Trophoblast cell (in vitro differentiated cells and primary cell): ENCODE results near the gene AHDC1.

Source experiments
- DNase-seq, 2 donors: peaks; one replicate each; pipeline ENCODE4 v3.0.0-alpha.2; 2016
- H2AFZ ChIP-seq: 2 replicates; pipeline ENCODE4 v1.6.1; 2013; ENCODE audit warnings: low read length, moderate library complexity, mild to moderate bottlenecking; ENCODE audit not compliant: insufficient read depth, poor library complexity
- H2AK5ac ChIP-seq: 2 replicates; pipeline ENCODE4 v1.6.1; 2013; ENCODE audit warnings: mild to moderate bottlenecking, low read length
- H2BK120ac ChIP-seq: 2 replicates; pipeline ENCODE4 v1.6.1; 2013; ENCODE audit warnings: low read length, mild to moderate bottlenecking, moderate library complexity; ENCODE audit not compliant: insufficient read depth, poor library complexity
- H2BK12ac ChIP-seq: 2 replicates; pipeline ENCODE4 v1.6.1; 2013; ENCODE audit warnings: mild to moderate bottlenecking, low read length, moderate library complexity
- H2BK5ac ChIP-seq: 2 replicates; pipeline ENCODE4 v1.6.1; 2013; ENCODE audit warnings: low read length, low read depth, moderate library complexity, mild to moderate bottlenecking; ENCODE audit not compliant: poor library complexity
- H3K14ac ChIP-seq: 2 replicates; pipeline ENCODE4 v1.6.1; 2013; ENCODE audit warnings: mild to moderate bottlenecking, low read length
- H3K18ac ChIP-seq: 2 replicates; pipeline ENCODE4 v1.6.1; 2013; ENCODE audit warnings: mild to moderate bottlenecking, low read length
- H3K23ac ChIP-seq: 2 replicates; pipeline ENCODE4 v1.6.1; 2013; ENCODE audit warnings: low read length
- H3K27ac ChIP-seq: 2 replicates; pipeline ENCODE4 v1.5.1; 2013; ENCODE audit warnings: low read depth, mild to moderate bottlenecking, inconsistent platforms, low read length, moderate library complexity
- H3K27me3 ChIP-seq: 2 replicates; pipeline ENCODE4 v1.6.1; 2013; ENCODE audit warnings: inconsistent platforms, mild to moderate bottlenecking, low read length, moderate library complexity; ENCODE audit not compliant: insufficient read depth
- H3K36me3 ChIP-seq, 2 experiments: 1 replicate in 1 of 2; 2 replicates in 1 of 2; pipeline ENCODE4 v1.6.1; 2013; ENCODE audit warnings: low read length in 2 of 2, mild to moderate bottlenecking in 2 of 2, moderate library complexity in 1 of 2; ENCODE audit not compliant: insufficient read depth in 2 of 2, control insufficient read depth in 1 of 2
- H3K4ac ChIP-seq: 2 replicates; pipeline ENCODE4 v1.6.1; 2013; ENCODE audit warnings: low read depth, mild to moderate bottlenecking, low read length, moderate library complexity
- H3K4me1 ChIP-seq, 2 experiments: 1 replicate in 1 of 2; 2 replicates in 1 of 2; pipeline ENCODE4 v1.6.1; 2013; ENCODE audit warnings: low read length in 2 of 2, mild to moderate bottlenecking in 2 of 2, moderate library complexity in 1 of 2; ENCODE audit not compliant: insufficient read depth in 2 of 2, control insufficient read depth in 1 of 2
- H3K4me2 ChIP-seq: 2 replicates; pipeline ENCODE4 v1.6.1; 2013; ENCODE audit warnings: inconsistent platforms, mild to moderate bottlenecking, low read length, moderate library complexity
- H3K4me3 ChIP-seq: 2 replicates; pipeline ENCODE4 v1.5.1; 2013; ENCODE audit warnings: mild to moderate bottlenecking, low read depth, low read length, inconsistent platforms
- H3K79me1 ChIP-seq: one replicate; pipeline ENCODE4 v1.6.1; 2013; ENCODE audit warnings: low read length
- H3K79me2 ChIP-seq: 2 replicates; pipeline ENCODE4 v1.6.1; 2013; ENCODE audit warnings: low read length, mild to moderate bottlenecking; ENCODE audit not compliant: control insufficient read depth, insufficient read depth, poor library complexity
- H3K9ac ChIP-seq: 2 replicates; pipeline ENCODE4 v1.6.1; 2013; ENCODE audit warnings: mild to moderate bottlenecking, low read length
- H3K9me3 ChIP-seq: 2 replicates; pipeline ENCODE4 v1.6.1; 2013; ENCODE audit warnings: low read depth, mild to moderate bottlenecking, control low read depth, inconsistent platforms, low read length; ENCODE audit not compliant: insufficient read depth
- H4K12ac ChIP-seq: 2 replicates; pipeline ENCODE4 v1.6.1; 2013; ENCODE audit warnings: low read depth, mild to moderate bottlenecking, low read length, moderate library complexity
- H4K8ac ChIP-seq: 2 replicates; pipeline ENCODE4 v1.6.1; 2013; ENCODE audit warnings: low read depth, mild to moderate bottlenecking, low read length, moderate library complexity
- H4K91ac ChIP-seq: one replicate; pipeline ENCODE4 v1.6.1; 2013; ENCODE audit warnings: low read depth, mild to moderate bottlenecking, low read length, moderate library complexity
- WGBS: extraction: QIAGEN DNeasy Blood & Tissue Kit; methylation state at CpG from one replicate; pipeline ENCODE4 v1.1.7; 2013; ENCODE audit warnings: missing lambda C conversion rate; ENCODE audit not compliant: insufficient read length, insufficient coverage; ENCODE audit errors: extremely low coverage; 5-methylcytosine and 5-hydroxymethylcytosine counted together

Gene AHDC1

GRCh38 chr1:27556781-27557595, 47.0 kb downstream of the AHDC1 start:
- H3K79me2 ChIP-seq, result peaks cover 10% of the 10 kb centered on the region
- H3K4me3 ChIP-seq, result no peak overlapping the region
- peak overlapping the region; percentile 51 for H4K8ac ChIP-seq
- no peak overlapping the region for H3K9ac ChIP-seq
- H2AFZ ChIP-seq, result peak overlapping the region; percentile 12
- peak; percentile 47 to 75 for DNase-seq
- H2BK12ac ChIP-seq, result no peak overlapping the region
- H3K79me1 ChIP-seq, result peaks cover 25% of the 10 kb centered on the region
- no peak overlapping the region for H2BK120ac ChIP-seq
- H3K18ac ChIP-seq, result peak overlapping the region; percentile 24
- H3K4me1 ChIP-seq, result peaks cover 42 to 54% of the 10 kb centered on the region in 2 experiments
- peak overlapping the region; percentile 43 for H2BK5ac ChIP-seq
- no peak overlapping the region for H4K12ac ChIP-seq
- peak overlapping the region; percentile 56 for H3K4me2 ChIP-seq
- H2AK5ac ChIP-seq, result no peak overlapping the region
- peaks cover 32 to 54% of the 10 kb centered on the region in 2 experiments for H3K36me3 ChIP-seq
- no peak overlapping the region for H3K4ac ChIP-seq
- H3K27me3 ChIP-seq, result no peaks in the 10 kb centered on the region
- no peak overlapping the region for H3K14ac ChIP-seq
- H3K9me3 ChIP-seq, result no peaks in the 10 kb centered on the region
- WGBS, result no CpG with 5 or more reads among the region's 19 CpGs
- H3K23ac ChIP-seq, result no peak overlapping the region
- peak overlapping the region; percentile 84 for H3K27ac ChIP-seq
- H4K91ac ChIP-seq, result peak overlapping the region; percentile 55

- no peak for DNase-seq
- no peak overlapping the region for H3K4me3 ChIP-seq
- no peak overlapping the region for H2AK5ac ChIP-seq
- H3K27ac ChIP-seq, result peak overlapping the region; percentile 11
- no peak overlapping the region for H2BK12ac ChIP-seq
- peaks cover 21% of the 10 kb centered on the region for H3K79me1 ChIP-seq
- no peak overlapping the region for H3K23ac ChIP-seq
- H4K91ac ChIP-seq, result no peak overlapping the region
- H3K79me2 ChIP-seq, result peaks cover 6% of the 10 kb centered on the region
- H3K4me2 ChIP-seq, result no peak overlapping the region
- no peaks in the 10 kb centered on the region for H3K27me3 ChIP-seq
- peaks cover 37 to 48% of the 10 kb centered on the region in 2 experiments for H3K4me1 ChIP-seq
- no peak overlapping the region for H4K8ac ChIP-seq
- H3K14ac ChIP-seq, result no peak overlapping the region
- H3K36me3 ChIP-seq, result peaks cover 37 to 59% of the 10 kb centered on the region in 2 experiments
- H3K9me3 ChIP-seq, result no peaks in the 10 kb centered on the region
- H2BK5ac ChIP-seq, result no peak overlapping the region
- WGBS, result no CpG with 5 or more reads among the region's 2 CpGs
- no peak overlapping the region for H3K18ac ChIP-seq
- no peak overlapping the region for H2BK120ac ChIP-seq
- H3K4ac ChIP-seq, result no peak overlapping the region
- H3K9ac ChIP-seq, result no peak overlapping the region
- no peak overlapping the region for H4K12ac ChIP-seq
- H2AFZ ChIP-seq, result no peak overlapping the region
These were observed 47.5 kb downstream of the AHDC1 start for GRCh38 chr1:27556435-27556780.

GRCh38 chr1:27555700-27556424, 48.1 kb downstream of the AHDC1 start:
- H3K36me3 ChIP-seq, result peaks cover 43 to 64% of the 10 kb centered on the region in 2 experiments
- peak overlapping the region; percentile 37 for H3K4ac ChIP-seq
- H2BK120ac ChIP-seq, result no peak overlapping the region
- peak overlapping the region; percentile 55 for H3K18ac ChIP-seq
- H3K23ac ChIP-seq, result no peak overlapping the region
- H3K79me1 ChIP-seq, result peaks cover 17% of the 10 kb centered on the region
- H2AK5ac ChIP-seq, result no peak overlapping the region
- no peaks in the 10 kb centered on the region for H3K9me3 ChIP-seq
- no peak for DNase-seq
- peak overlapping the region; percentile 9 for H4K12ac ChIP-seq
- no peak overlapping the region for H3K4me2 ChIP-seq
- no peak overlapping the region for H2AFZ ChIP-seq
- H3K79me2 ChIP-seq, result peaks cover 3% of the 10 kb centered on the region
- no CpG with 5 or more reads among the region's 12 CpGs for WGBS
- H2BK12ac ChIP-seq, result peak overlapping the region; percentile 10
- H2BK5ac ChIP-seq, result no peak overlapping the region
- peaks cover 31 to 43% of the 10 kb centered on the region in 2 experiments for H3K4me1 ChIP-seq
- peak overlapping the region; percentile 34 for H4K91ac ChIP-seq
- no peak overlapping the region for H3K9ac ChIP-seq
- H3K14ac ChIP-seq, result peak overlapping the region; percentile 25
- H4K8ac ChIP-seq, result no peak overlapping the region
- no peak overlapping the region for H3K4me3 ChIP-seq
- peak overlapping the region; percentile 43 for H3K27ac ChIP-seq
- H3K27me3 ChIP-seq, result no peaks in the 10 kb centered on the region

- no peak for DNase-seq
- WGBS, result no CpG with 5 or more reads among the region's 8 CpGs
- Histone ChIP-seq H3K4ac (peak overlapping the region; percentile 6), H2AK5ac (no peak overlapping the region), H3K27me3 (no peaks in the 10 kb centered on the region), H4K12ac (no peak overlapping the region), H3K23ac (no peak overlapping the region), H3K18ac (peak overlapping the region; percentile 59), H3K27ac (no peak overlapping the region), H2BK12ac (no peak overlapping the region), H3K79me2 (peaks cover 3% of the 10 kb centered on the region), H4K8ac (peak overlapping the region; percentile 30), H3K9me3 (no peaks in the 10 kb centered on the region), H3K4me1 (peaks cover 24 to 35% of the 10 kb centered on the region in 2 experiments), H3K4me3 (no peak overlapping the region), H3K36me3 (peaks cover 51 to 65% of the 10 kb centered on the region in 2 experiments), H2BK120ac (no peak overlapping the region), H3K9ac (peak overlapping the region; percentile 10), H3K4me2 (no peak overlapping the region), H3K79me1 (peaks cover 13% of the 10 kb centered on the region), H4K91ac (no peak overlapping the region), H3K14ac (no peak overlapping the region), H2AFZ (no peak overlapping the region), H2BK5ac (no peak overlapping the region)
These were observed 48.9 kb downstream of the AHDC1 start for GRCh38 chr1:27554759-27555699.
